ENCODE data around the gene SS18L1.
A peak's percentile ranks its signal among the peaks of the same experiment; 100 is the strongest.

SS18L1 gene

DNA sequence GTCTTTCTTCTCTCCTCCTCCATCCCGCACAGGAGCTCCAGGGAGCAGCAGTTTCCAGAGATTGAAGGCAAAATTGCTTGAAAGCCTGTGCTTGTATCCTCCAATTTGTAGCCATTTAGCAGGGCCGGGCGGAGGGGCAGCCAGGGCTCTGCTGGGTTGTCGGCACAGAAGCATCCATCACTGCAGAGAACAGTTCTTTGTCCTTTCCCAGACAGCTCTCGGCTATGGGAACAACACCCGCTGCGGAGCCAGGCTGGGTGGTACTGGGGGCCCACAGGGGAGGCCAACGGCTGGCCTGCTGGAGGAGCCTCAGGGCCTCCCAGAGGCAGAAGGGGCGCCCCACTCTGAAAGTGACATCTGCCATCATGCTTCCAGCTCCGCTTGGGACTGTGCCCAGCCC is 68.7 kb downstream of the SS18L1 start:
- no peak for DNase-seq (ENCODE audit: low spot score)

GRCh38 chr20:62214067-62214466 is 70.5 kb downstream of the SS18L1 start:
- DNase-seq (ENCODE audit: low spot score), result no peak

DNA sequence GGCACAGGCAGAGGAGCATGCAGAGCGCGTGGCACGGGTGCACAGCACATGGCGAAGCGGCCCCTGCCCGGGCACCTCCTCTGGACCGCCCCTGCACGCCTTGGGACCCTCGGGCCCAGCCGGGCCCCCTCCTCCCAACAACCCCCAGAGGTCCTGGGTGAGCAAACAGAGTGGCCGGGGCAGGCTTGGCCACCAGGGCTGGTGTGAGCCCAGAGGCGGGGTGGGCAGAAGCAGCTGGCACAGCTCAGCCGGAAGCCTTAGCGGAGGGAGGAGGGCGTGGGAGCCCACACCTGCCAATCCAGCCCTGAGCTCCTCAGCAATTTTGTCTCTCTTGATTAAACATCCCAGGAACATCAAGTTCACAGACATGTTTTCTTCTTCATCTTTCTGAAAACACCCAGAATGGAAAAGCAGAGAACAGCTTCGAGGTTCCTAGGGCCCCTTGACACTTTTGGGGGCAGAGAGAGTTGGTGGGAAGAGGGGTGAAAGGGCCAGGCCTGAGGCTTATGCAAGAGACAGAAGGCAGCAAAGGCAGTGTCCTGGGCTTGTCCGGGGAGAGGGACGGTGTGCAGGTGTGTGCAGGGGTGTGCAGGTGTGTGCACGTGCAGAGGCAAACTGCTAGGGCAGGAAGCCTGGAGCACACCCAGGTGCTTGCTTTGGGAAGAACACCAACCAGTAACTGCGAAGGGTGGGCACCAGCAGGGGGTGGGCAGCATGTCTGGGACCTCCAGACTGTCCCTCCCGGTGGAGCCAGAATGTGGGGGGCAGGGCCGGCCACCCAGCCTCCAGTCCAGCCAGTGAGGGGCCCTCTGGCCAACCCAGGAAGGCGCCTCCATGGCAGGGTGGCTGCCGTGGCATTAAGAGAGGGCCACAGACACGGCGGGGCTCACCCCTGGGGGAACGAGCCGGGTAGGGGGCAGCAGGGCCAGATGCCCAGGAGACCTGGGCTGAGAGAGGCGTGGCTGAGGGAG is 71.7 kb downstream of the SS18L1 start:
- DNase-seq (ENCODE audit: low spot score), result no peak

DNA sequence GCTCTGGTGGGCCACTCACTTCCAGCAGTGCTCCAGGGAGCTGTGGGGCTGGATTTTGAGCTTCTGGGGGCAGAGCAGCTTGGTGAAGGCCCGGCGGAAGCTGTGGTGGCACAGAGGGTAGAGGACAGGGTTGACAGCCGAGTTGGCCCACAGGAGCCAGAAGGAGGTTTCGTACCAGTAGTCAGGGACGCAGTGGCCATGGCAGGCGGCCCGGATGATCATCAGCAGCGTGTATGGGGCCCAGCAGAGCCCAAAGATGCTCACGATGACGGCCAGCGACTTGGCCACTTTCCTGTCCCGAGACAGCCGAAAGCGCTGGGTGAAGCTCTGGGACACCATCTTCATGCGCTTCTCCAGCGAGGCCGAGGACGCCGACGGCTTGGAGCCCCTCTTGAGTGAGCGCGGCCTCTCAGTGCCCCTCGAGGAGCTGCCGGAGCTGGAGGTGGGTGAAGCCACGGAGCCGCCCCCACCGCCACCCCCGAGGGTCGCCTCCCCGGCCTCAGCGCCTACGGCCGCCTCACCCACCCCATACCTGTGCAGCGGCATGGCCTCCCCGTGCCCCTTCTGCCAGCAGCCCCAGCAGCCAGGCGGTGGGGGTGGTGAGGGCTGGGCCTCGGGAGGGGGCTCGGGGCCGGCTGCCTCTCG is 72.5 kb downstream of the SS18L1 start:
- no peak for DNase-seq (ENCODE audit: low spot score)

DNA sequence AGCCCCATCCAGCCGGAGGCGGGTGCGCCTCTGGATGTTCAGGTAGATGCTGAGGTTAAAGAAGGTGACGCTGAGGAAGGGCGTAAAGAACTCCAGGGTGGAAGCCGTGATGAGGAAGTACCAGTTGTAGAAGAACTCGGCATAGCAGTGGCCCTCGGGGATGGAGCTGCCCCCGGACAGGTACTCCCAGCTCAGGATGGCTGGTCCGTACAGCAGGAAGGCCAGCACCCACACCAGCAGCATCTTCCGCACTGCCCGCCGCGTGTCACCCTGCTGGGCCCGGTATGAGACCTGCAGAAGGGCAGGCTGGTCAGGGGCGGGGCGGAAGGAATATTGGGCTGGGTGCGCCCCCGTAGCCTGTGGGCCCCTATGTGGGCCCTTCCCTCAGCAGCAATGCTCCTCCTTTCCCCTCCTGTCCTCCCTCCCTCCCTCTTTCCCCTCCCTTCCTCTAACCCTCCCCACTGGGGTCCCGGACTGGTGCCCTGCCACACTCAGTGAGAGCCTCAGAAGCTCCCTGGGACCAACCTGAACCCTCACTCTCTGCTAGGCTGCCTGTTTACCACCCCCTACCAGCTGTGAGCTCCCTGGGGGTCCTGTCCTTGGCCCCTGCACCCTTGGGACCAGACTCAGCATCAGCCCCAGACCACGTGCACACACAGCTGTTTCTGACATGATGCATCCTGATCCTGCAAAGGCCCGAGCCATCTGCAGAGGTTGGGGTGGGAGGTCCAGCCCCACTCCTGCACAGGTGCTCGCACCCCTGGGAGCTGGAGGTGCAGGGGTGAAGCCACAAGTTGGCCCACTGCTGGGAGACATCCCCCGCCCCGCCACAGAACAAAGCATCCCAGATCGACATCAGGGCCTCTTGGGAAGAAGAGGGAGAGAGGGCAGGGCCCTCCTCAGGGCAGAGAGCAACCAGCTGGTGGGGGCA is 73.3 kb downstream of the SS18L1 start:
- no peak for DNase-seq (ENCODE audit: low spot score)

- DNase-seq (ENCODE audit: low spot score), result no peak
Measured at GRCh38 chr20:62217913-62218773, 74.6 kb downstream of the SS18L1 start.

DNA sequence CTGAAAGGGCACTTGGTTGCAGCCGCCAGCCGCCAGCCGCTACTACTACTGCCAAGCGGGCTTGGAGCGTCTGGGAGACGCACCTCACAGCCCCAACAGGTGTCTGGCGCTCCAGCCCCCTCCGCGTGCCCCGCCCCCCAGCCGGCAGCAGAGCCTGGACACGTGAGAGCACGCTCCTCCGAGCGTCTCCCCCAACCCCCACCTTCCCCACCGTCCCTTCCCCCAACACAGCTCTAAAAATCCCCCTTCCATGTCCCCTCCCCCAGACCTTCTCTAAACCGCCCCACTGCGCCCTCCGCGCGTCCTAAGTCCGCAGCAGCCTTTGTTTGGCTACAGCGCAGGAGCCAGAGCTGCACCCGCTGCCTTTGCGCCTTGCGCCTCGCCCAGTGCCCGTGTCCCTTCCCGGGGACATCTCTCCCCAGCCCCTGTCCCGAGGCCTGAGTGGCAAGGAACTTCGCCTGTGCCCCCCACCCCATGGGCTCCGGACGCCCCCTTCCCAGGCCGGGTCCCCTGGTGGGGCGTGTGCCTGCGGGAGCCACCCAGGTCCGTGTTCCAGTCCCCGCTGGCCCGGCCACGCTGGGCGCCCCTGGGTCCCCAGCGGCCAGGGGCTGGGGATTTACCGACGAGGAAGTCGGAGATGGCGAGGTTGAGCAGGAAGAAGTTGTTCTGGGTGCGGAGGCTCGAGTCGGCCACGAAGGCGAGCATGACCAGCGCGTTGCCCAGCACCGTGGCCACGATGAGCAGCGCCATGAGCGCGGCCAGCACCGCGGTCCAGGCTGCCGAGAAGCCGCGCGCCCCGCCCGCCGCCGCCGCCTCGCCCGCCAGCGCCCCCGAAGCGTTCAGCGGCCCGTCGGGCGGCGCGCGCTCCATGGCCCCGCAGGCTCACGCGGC is 75.8 kb downstream of the SS18L1 start:
- DNase-seq (ENCODE audit: low spot score), result no peak

- DNase-seq (ENCODE audit: low spot score), result peak; percentile 80
Measured at GRCh38 chr20:62219992-62220665, 76.6 kb downstream of the SS18L1 start, which contains the start of gene HRH3. HRH3 (minus strand) TSS chr20:62220278; CDS start chr20:62219970, 308 bp downstream.

- no peak for DNase-seq (ENCODE audit: low spot score)
Measured at GRCh38 chr20:62220666-62221568, 77.3 kb downstream of the SS18L1 start.

DNA sequence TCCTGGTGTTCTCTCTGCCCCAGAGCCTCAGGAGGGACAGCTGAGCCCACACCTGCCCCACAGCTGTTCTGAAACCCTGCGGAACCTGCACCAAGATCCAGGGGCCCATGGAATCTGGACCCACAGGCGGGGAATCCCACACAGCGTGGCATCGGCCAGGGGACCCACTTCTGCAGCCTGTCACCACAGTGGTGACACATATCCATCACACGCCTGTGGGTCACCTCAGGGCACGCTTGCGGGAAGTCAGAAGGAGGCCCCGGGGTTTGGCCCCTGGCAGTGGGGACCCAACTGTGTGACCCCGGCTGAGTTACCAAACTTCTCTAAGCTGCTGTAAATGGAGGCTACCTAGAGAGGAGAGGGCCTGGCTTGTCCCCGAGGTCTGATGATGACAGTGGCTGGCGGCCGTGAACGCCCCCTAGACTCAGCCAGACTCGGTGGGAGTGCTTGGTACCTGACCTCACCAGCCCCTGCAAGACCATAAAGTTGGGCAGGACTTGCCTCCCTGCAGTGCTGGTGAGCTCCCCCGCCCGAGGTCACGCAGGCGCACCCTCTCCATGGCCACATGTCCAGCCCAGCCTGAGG is 78.8 kb downstream of the SS18L1 start:
- no peak for DNase-seq (ENCODE audit: low spot score)

DNA sequence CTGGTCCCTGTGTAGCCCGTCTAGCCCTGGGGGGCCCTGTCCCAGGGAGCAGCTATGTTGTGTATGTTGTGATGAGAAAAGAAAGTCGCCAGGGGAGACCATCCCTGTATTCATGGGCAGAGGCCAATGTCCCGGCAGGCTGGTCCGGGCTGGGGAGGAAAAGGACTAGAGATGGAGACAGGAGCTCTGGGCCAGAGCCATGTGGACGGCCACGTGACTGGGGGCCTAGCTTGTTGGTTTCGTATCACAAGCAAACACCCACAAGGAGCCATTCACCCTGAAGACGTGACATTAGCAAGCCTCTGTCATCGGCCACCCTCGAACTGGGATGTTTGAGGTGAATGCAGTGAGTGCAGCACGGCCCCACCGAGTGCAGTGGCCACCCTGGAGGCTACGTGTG is 79.4 kb downstream of the SS18L1 start:
- DNase-seq (ENCODE audit: low spot score), result no peak

GRCh38 chr20:62223571-62223970 is 80.0 kb downstream of the SS18L1 start:
- no peak for DNase-seq (ENCODE audit: low spot score)

- DNase-seq (ENCODE audit: low spot score), result no peak
Measured at GRCh38 chr20:62224113-62224855, 80.7 kb downstream of the SS18L1 start.

DNA sequence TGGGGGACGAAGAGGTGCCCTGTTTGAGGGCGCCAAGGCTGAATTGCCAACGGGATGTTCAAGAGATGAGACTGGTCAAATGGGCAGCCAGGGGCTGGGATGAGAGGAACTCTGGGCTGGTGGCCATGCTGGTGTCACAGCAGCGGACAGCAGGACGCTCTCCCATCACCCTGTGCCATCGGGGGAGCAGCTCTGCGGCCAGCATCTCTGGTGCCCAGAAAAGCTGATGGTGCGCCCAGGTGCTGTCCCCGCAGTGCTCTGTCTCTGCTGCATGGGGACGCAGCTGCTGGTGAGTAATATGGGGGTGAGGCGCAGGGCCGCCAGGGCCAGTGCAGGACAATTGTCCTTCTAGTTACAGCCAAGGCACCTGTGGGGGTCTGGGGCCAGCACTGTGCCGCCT is 81.5 kb downstream of the SS18L1 start:
- DNase-seq (ENCODE audit: low spot score), result no peak

GRCh38 chr20:62225820-62226635 is 82.5 kb downstream of the SS18L1 start:
- DNase-seq (ENCODE audit: low spot score), result no peak

All from germinal center (tissue), 1 donor.